ENCODE measurements around the gene RRAD. TPM values are rescaled to one million over a fixed set of nuclear protein-coding genes. Genes with fewer than 3 reads are reported as not detected.

Gene RRAD
- total and polyA plus RNA-seq, 2 of the 4 experiments (the other 2 are of a cell fraction): 1.3 to 2.1 TPM

- no peak overlapping the region for H3K56ac ChIP-seq (ENCODE audit: extremely low read depth, insufficient read depth, low read length)
- in situ Hi-C loops (cut with MboI; ENCODE audit: low sequenced_read_pairs) (no loop called here), intact Hi-C loops (cut with micrococcal nuclease) (no loop called here), dilution Hi-C loops (cut with HindIII; ENCODE audit: low sequenced_read_pairs, unreplicated experiment) (no loop called here)
- BruUV-seq (replicated peaks): no TSS peak
- H3K36me3 ChIP-seq (ENCODE audit: control insufficient read depth, insufficient read depth, low read length): no peaks in the 10 kb centered on the region
- no peak overlapping the region for H3K27ac ChIP-seq (ENCODE audit: insufficient read depth, low read length)
- no peak overlapping the region for H3K23ac ChIP-seq (ENCODE audit: low read depth, low read length)
- no peak overlapping the region for H4K5ac ChIP-seq (ENCODE audit: low read depth, low read length)
- H3K4me2 ChIP-seq (ENCODE audit: low read depth, low read length): no peak overlapping the region
- no peak overlapping the region for H2BK120ac ChIP-seq (ENCODE audit: low read depth, low read length)
- no peak overlapping the region for H2AFZ ChIP-seq (replicated peaks; ENCODE audit: low read length, poor library complexity)
- no peak overlapping the region for H2BK15ac ChIP-seq (ENCODE audit: low read depth, low read length)
- H4K8ac ChIP-seq (ENCODE audit: low read depth in 2 of 2, low read length in 2 of 2): no peak overlapping the region
- no peak for ATAC-seq (ENCODE audit: low read depth)
- H2BK5ac ChIP-seq (ENCODE audit: low read depth, low read length, poor library complexity, severe bottlenecking): no peak overlapping the region
- no peak overlapping the region for H2AK5ac ChIP-seq (ENCODE audit: low read depth, low read length)
- no peak overlapping the region for H3K4me3 ChIP-seq (ENCODE audit: insufficient read depth, low read depth, low read length)
- ChIA-PET CTCF (no interaction called here), POLR2A (ENCODE audit: unreplicated experiment) (no interaction called here)
- peaks cover 25% of the 10 kb centered on the region for H3K27me3 ChIP-seq (ENCODE audit: control insufficient read depth, insufficient read depth, low read length)
- no peak overlapping the region for H3K18ac ChIP-seq (ENCODE audit: low read depth, low read length)
- no peaks in the 10 kb centered on the region for H3K79me1 ChIP-seq (ENCODE audit: low read depth in 1 of 2, low read length in 2 of 2)
- no peak overlapping the region for H2BK20ac ChIP-seq (ENCODE audit: low read depth, low read length)
- TF ChIP-seq ELK1 (IDR thresholded peaks at IDR 0.05; ENCODE audit: borderline replicate concordance, low read depth, low read length) (no peak), MXI1 (IDR thresholded peaks at IDR 0.05; ENCODE audit: borderline replicate concordance, low read depth, low read length) (no peak), FOS (IDR thresholded peaks at IDR 0.05; ENCODE audit: low read depth, low read length) (no peak), POLR2A (IDR thresholded peaks at IDR 0.05; ENCODE audit: low read depth, low read length) (no peak), CTCF (conservative IDR thresholded peaks at IDR 0.05; ENCODE audit: low read depth, low read length) (no peak), MAFK (IDR thresholded peaks at IDR 0.05; ENCODE audit: low read depth, low read length) (no peak), RAD21 (IDR thresholded peaks at IDR 0.05; ENCODE audit: low read length) (no peak), RCOR1 (IDR thresholded peaks at IDR 0.05; ENCODE audit: insufficient replicate concordance, low read length) (no peak), USF2 (IDR thresholded peaks at IDR 0.05; ENCODE audit: low read depth, low read length) (no peak), RFX5 (IDR thresholded peaks at IDR 0.05; ENCODE audit: low read depth, low read length) (no peak), MAZ (IDR thresholded peaks at IDR 0.05; ENCODE audit: borderline replicate concordance, low read depth, low read length) (no peak), BHLHE40 (IDR thresholded peaks at IDR 0.05; ENCODE audit: low read depth, low read length) (no peak), CEBPB (IDR thresholded peaks at IDR 0.05; ENCODE audit: low read depth, low read length) (no peak), NFE2L2 (IDR thresholded peaks at IDR 0.05; ENCODE audit: low read depth, low read length) (no peak), SMC3 (IDR thresholded peaks at IDR 0.05; ENCODE audit: low read depth, low read length) (no peak), CHD1 (IDR thresholded peaks at IDR 0.05; ENCODE audit: low read depth, low read length) (no peak)
- no peaks in the 10 kb centered on the region for H3K9me1 ChIP-seq (ENCODE audit: insufficient read depth, low read length)
- H4K91ac ChIP-seq (ENCODE audit: insufficient read depth, low read depth, low read length): no peak overlapping the region
- WGBS, 2 experiments (ENCODE audit: extremely low coverage in 2 of 2, insufficient read length in 1 of 2): 75% methylated on average over 4 of the region's 8 CpGs; no CpG with 5 or more reads in 1 of the 2 experiments
- no peak overlapping the region for H3K14ac ChIP-seq (replicated peaks; ENCODE audit: low read depth, low read length)
- H3K9me3 ChIP-seq (ENCODE audit: control insufficient read depth, insufficient read depth, low read length): no peaks in the 10 kb centered on the region
- no peaks in the 10 kb centered on the region for H3K4me1 ChIP-seq (ENCODE audit: control insufficient read depth, insufficient read depth, low read length)
- H3K9ac ChIP-seq (ENCODE audit: low read depth, low read length): no peak overlapping the region
- H3K4ac ChIP-seq (ENCODE audit: low read depth, low read length): no peak overlapping the region
- DNase-seq: no peak
- no peaks in the 10 kb centered on the region for H4K20me1 ChIP-seq (ENCODE audit: insufficient read depth, low read length)
- no peak overlapping the region for H2AK9ac ChIP-seq (replicated peaks; ENCODE audit: low read depth, low read length, poor library complexity)
Measured at GRCh38 chr16:66911801-66912200, 13.5 kb downstream of the RRAD start.

All from IMR-90 (cell line).